Measurements from ENCODE around the gene EID2B. TPM values are rescaled to one million over a fixed set of nuclear protein-coding genes. Genes with fewer than 3 reads are reported as not detected.
A peak's percentile ranks its signal among the peaks of the same experiment; 100 is the strongest.

The EID2B gene
- total RNA-seq, 1 experiment from 2014 or later = 4.0 TPM

DNA sequence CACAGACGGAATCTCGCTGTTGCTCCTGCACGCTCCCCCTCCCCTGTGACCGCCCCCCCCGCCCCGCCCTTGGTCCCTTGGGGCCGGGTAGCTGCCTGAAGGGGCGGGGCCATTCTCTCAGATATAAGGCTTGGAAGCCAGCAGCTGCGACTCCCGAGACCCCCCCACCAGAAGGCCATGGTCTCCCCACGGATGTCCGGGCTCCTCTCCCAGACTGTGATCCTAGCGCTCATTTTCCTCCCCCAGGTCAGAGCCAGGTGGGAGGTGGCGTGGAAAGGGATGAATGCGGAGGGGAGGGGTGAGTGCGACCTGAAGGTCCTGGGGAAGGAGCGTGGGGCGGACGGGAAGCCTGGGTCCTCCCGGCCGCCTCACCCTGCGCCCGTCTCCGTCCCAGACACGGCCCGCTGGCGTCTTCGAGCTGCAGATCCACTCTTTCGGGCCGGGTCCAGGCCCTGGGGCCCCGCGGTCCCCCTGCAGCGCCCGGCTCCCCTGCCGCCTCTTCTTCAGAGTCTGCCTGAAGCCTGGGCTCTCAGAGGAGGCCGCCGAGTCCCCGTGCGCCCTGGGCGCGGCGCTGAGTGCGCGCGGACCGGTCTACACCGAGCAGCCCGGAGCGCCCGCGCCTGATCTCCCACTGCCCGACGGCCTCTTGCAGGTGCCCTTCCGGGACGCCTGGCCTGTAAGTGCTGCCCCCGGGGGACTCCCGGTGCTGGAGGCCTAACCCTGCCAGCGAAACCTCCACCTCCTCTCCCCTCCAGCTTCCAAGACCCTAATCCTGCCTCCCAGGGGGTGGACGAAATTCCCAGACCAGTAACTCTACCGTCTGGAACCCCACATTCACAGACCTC lies 33.6 kb downstream of the EID2B start, which contains the start of gene DLL3:
Gene DLL3, plus strand, starts transcription at position 150 of the 845 bp plus-strand sequence. Its CDS starts 28 bp downstream, at position 178.
- DNase-seq = peak; percentile 84
- Histone ChIP-seq H3K27me3 (ENCODE audit: control insufficient read depth, insufficient read depth, low read length) (peaks cover 55% of the 10 kb centered on the region), H3K36me3 (replicated peaks; ENCODE audit: control insufficient read depth, insufficient read depth, low read length) (no peaks in the 10 kb centered on the region), H3K4me3 (ENCODE audit: insufficient read depth, low read depth, low read length) (peak within 1 kb of the TSS; percentile 59)

DNA sequence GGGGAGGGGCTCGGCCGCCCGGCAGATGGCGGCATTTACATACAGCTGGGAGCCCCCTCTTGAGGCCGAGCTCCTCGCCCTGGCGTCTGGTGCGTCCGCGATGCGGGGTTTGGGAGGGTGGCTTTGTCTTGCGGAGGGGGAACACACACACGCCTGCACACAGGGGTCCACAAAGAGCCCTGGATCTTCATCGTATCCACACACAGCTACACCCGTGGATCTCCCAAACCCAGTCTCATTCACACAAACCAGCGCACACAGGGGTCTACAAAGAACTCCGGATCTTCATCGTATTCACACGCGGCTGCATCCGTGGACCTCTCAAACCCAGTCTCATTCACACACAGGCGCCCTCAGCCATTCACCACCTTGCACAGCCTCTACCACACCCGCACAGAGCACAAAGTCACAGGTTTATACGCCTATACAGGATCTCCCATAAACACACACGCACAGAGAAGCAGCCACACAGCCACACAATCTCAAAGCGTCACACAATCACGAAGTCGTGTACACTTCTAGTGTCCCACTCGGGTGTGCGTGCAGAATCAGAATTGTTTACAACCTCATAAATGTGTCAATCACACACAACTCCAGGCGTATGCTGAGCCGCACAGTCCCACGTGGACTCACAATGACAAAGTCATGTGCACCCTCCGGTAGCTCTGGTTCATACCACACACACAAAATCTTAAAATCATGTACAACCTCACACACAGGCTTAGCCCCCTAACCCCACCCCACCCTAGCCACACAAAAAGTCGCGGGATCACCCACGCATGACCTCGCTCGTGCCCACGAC lies 34.5 kb downstream of the EID2B start:
- Histone ChIP-seq H3K27me3 (ENCODE audit: control insufficient read depth, insufficient read depth, low read length) (peaks cover 47% of the 10 kb centered on the region), H3K4me3 (ENCODE audit: insufficient read depth, low read depth, low read length) (peak overlapping the region; percentile 59), H3K36me3 (replicated peaks; ENCODE audit: control insufficient read depth, insufficient read depth, low read length) (no peaks in the 10 kb centered on the region)
- DNase-seq = peak; percentile 94

DNA sequence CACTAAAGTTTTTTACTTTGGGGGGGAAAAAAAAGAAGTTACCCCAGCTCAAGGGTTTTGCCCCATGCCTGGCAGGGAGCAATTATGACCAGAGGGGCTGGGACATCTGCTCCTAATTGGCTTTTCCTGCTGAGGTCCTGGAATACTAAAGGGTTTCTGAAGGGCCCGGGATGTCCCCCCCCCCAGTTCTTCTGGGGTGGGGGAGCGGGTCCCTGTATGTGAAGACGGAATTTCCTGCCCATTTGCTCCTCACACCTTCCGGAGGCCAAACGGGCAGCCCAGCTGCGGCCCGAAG lies 35.0 kb downstream of the EID2B start:
- DNase-seq = no peak
- peaks cover 43% of the 10 kb centered on the region for H3K27me3 ChIP-seq (ENCODE audit: control insufficient read depth, insufficient read depth, low read length)
- H3K36me3 ChIP-seq (replicated peaks; ENCODE audit: control insufficient read depth, insufficient read depth, low read length) = no peaks in the 10 kb centered on the region
- no peak overlapping the region for H3K4me3 ChIP-seq (ENCODE audit: insufficient read depth, low read depth, low read length)

DNA sequence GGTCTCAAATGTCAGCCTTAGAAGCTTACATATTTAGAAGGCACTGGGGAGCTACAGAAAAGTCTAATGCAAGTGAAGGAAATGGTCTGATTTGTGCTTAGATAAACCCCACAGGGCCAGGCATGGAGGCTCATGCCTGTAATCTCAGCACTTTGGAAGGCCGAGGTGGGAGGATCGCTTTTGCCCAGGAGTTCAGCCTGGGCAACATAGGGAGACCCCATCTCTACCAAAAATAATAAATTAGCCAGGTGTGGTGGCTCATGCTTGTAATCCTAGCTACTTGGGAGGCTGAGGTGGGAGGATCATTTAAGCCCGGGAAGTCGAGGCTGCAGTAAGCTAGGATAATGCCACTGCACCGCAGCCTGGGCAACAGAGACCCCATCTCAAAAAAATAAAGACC lies 36.6 kb downstream of the EID2B start:
- Histone ChIP-seq H3K27me3 (ENCODE audit: control insufficient read depth, insufficient read depth, low read length) (peaks cover 30% of the 10 kb centered on the region), H3K4me3 (ENCODE audit: insufficient read depth, low read depth, low read length) (no peak overlapping the region), H3K36me3 (replicated peaks; ENCODE audit: control insufficient read depth, insufficient read depth, low read length) (peaks cover 2% of the 10 kb centered on the region; the same call in 1 of the 2 replicates)
- DNase-seq = no peak

DNA sequence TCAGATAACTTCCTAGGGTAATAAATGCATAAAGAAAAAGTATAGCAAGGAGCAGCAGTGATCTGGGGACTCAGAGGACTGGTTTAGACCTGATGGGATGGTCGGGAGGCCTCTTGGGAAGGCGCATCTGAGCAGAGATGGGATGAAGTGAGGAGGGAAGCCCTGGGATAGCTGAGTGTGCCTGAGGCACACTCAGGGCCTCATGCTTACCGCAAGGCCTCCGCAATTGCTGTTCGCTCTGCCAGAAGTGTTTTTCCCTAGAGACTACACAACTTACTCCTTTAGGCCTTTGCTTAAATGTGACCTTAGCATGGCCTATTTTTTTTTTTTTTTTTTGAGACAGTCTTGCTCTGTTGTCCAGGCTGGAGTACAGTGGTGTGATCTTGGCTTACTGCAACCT lies 38.0 kb downstream of the EID2B start:
- Histone ChIP-seq H3K36me3 (replicated peaks; ENCODE audit: control insufficient read depth, insufficient read depth, low read length) (peaks cover 10% of the 10 kb centered on the region), H3K4me3 (ENCODE audit: insufficient read depth, low read depth, low read length) (no peak overlapping the region), H3K27me3 (ENCODE audit: control insufficient read depth, insufficient read depth, low read length) (peaks cover 18% of the 10 kb centered on the region)
- no peak for DNase-seq

DNA sequence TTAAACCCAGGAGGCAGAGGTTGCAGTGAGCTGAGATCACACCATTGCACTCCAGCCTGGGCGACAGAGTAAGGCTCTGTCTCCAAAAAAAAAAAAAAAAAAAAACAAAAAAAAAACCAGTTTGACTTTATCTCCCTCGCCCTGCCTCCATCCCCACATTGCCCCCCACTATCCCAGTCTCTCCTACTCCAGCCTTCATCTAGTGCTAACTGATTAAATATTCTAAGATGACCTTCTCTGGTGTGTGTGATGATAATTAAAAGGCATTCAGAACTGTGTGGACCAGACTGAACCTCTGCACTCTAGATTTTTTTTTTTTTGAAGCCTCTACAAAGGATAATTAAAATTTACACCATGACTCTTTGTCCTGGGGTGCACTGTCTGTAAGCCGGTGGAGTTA lies 39.9 kb downstream of the EID2B start:
- Histone ChIP-seq H3K4me3 (ENCODE audit: insufficient read depth, low read depth, low read length) (no peak overlapping the region), H3K27me3 (ENCODE audit: control insufficient read depth, insufficient read depth, low read length) (no peaks in the 10 kb centered on the region), H3K36me3 (replicated peaks; ENCODE audit: control insufficient read depth, insufficient read depth, low read length) (peaks cover 26% of the 10 kb centered on the region)
- no peak for DNase-seq

DNA sequence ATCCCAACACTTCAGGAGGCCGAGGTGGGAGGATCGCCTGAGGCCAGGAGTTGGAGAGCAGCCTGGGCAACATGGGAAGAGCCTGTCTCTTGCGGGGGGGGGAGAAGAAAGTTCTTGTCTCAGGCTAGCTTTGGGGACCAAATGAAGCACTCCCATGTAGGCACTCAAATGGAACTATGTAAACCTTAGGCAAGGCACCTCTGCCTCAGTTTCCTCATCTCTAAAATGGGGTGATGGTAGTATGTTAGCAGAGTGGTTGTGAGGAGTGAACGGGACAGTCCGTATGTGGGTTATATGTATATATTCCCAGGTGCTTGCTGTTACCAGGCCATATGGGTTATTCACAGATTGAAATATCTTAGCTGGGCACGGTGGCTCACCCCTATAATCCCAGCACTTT lies 40.4 kb downstream of the EID2B start:
- Histone ChIP-seq H3K4me3 (ENCODE audit: insufficient read depth, low read depth, low read length) (no peak overlapping the region), H3K36me3 (replicated peaks; ENCODE audit: control insufficient read depth, insufficient read depth, low read length) (peaks cover 26% of the 10 kb centered on the region), H3K27me3 (ENCODE audit: control insufficient read depth, insufficient read depth, low read length) (no peaks in the 10 kb centered on the region)
- DNase-seq = no peak

DNA sequence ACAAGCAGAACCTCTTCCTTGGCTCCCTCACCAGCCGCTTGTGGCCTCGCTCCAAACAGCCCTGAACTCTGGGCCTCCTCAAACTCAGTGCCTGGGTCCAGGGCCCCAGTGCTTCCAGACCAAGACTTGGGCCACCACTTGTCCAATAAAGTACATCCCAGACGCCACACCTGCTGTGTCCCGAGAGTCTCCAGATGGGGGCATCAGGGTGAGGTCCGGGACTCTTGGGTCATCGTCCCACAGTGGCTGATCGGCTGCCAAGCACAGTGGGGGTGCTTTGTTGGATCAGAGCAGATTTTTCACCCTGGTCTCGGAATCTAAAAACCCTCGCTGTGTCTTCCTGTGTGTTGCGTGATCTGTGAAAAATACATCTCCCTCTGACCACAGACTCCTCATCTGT lies 42.9 kb downstream of the EID2B start:
- H3K27me3 ChIP-seq (ENCODE audit: control insufficient read depth, insufficient read depth, low read length) = no peaks in the 10 kb centered on the region
- H3K4me3 ChIP-seq (ENCODE audit: insufficient read depth, low read depth, low read length) = no peak overlapping the region
- H3K36me3 ChIP-seq (replicated peaks; ENCODE audit: control insufficient read depth, insufficient read depth, low read length) = peaks cover 36% of the 10 kb centered on the region
- DNase-seq = no peak

DNA sequence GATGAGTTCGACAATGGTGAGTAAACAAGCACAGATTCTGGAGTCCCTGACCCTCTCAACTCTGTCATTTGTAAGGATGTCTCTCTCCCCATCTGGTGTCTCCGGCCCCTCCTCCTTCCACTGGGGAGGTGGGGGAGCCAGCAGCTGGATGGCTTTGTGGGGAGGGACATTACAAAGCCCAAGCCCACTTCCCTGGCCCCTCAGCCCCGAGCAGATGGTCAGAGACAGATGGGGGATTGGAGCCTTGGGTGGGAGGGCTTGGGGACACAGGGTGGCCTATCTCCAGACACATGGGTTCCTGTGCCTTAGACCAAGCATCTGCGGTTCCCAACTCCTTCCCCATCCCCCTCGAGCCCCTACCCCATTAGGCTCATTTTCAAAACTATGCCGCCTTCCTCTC lies 49.5 kb downstream of the EID2B start:
- Histone ChIP-seq H3K36me3 (replicated peaks; ENCODE audit: control insufficient read depth, insufficient read depth, low read length) (peaks cover 19% of the 10 kb centered on the region), H3K4me3 (ENCODE audit: insufficient read depth, low read depth, low read length) (no peak overlapping the region), H3K27me3 (ENCODE audit: control insufficient read depth, insufficient read depth, low read length) (no peaks in the 10 kb centered on the region)
- no peak for DNase-seq

DNA sequence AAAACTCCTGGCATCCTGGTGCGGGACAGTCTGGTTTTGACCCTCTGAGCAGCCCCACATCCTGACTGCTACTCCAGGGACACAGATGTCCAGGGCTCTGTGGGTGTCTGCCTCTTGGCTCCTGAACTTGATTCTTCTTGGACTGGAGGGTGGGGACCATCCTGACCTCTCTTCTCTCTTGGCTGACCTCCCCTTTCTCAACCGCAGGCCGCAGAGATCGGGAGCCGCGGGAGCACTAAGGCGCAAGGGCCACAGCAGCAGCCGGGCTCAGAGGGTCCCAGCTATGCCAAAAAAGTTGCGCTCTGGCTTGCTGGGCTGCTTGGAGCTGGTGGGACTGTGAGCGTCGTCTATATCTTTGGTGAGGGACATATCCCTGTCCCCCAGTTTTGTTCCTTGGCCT lies 51.0 kb downstream of the EID2B start:
- no peak for DNase-seq
- Histone ChIP-seq H3K27me3 (ENCODE audit: control insufficient read depth, insufficient read depth, low read length) (no peaks in the 10 kb centered on the region), H3K36me3 (replicated peaks; ENCODE audit: control insufficient read depth, insufficient read depth, low read length) (peaks cover 13% of the 10 kb centered on the region), H3K4me3 (ENCODE audit: insufficient read depth, low read depth, low read length) (peak overlapping the region; percentile 99)

DNA sequence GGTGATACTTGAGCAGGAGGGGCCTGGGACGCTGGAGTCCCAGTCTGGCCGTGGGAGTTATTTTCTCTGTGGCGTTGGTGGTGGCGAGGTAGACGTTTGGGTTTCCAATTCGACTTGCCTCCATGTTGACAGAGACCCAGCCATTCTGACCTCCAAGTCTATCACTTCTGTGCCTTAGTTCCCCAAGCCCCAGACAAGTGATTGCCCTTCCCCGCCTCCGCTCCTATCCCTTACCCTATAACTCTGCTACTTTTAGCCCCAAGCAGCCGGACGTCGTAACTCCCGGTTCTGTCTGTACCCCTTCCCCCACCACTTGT lies 51.5 kb downstream of the EID2B start:
- no peak for DNase-seq
- peak overlapping the region; percentile 99 for H3K4me3 ChIP-seq (ENCODE audit: insufficient read depth, low read depth, low read length)
- H3K36me3 ChIP-seq (replicated peaks; ENCODE audit: control insufficient read depth, insufficient read depth, low read length) = peaks cover 13% of the 10 kb centered on the region
- no peaks in the 10 kb centered on the region for H3K27me3 ChIP-seq (ENCODE audit: control insufficient read depth, insufficient read depth, low read length)

Other genes with a start within 250 kb of the EID2B start
- gene IFNL1, start 236.4 kb downstream of the EID2B start, total RNA-seq (2014; rRNA removed; shearing (Covaris generic)) = not detected in 2 replicates
- gene LRFN1, start 212.0 kb downstream of the EID2B start, total RNA-seq (2014; rRNA removed; shearing (Covaris generic)) = 1.9 and 2.4 TPM in 2 replicates
- gene GMFG, start 196.8 kb downstream of the EID2B start, total RNA-seq (2014; rRNA removed; shearing (Covaris generic)) = 0.63 TPM in 1 of 2 replicates, not detected in the other
- gene SAMD4B, start 190.4 kb downstream of the EID2B start, total RNA-seq (2014; rRNA removed; shearing (Covaris generic)) = 113 and 122 TPM in 2 replicates
- gene PAF1, start 141.7 kb downstream of the EID2B start, total RNA-seq (2014; rRNA removed; shearing (Covaris generic)) = 20.7 and 21.6 TPM in 2 replicates
- 38.2 and 41.6 TPM in 2 replicates for gene MED29, start 141.5 kb downstream of the EID2B start, total RNA-seq (2014; rRNA removed; shearing (Covaris generic))
- 2.2 and 6.4 TPM in 2 replicates for gene ZFP36, start 126.0 kb downstream of the EID2B start, total RNA-seq (2014; rRNA removed; shearing (Covaris generic))
- 34.2 and 90.9 TPM in 2 replicates for gene PLEKHG2, start 120.2 kb downstream of the EID2B start, total RNA-seq (2014; rRNA removed; shearing (Covaris generic))
- gene RPS16, start 96.9 kb downstream of the EID2B start, total RNA-seq (2014; rRNA removed; shearing (Covaris generic)) = 42.4 and 55.8 TPM in 2 replicates
- 82.1 and 86.8 TPM in 2 replicates for gene SUPT5H, start 87.3 kb downstream of the EID2B start, total RNA-seq (2014; rRNA removed; shearing (Covaris generic))
- gene TIMM50, start 52.0 kb downstream of the EID2B start, total RNA-seq (2014; rRNA removed; shearing (Covaris generic)) = 134 and 161 TPM in 2 replicates
- 2.1 and 2.6 TPM in 2 replicates for gene DLL3, start 33.9 kb downstream of the EID2B start, total RNA-seq (2014; rRNA removed; shearing (Covaris generic))
- 3.1 and 4.4 TPM in 2 replicates for gene SELENOV, start 17.7 kb downstream of the EID2B start, total RNA-seq (2014; rRNA removed; shearing (Covaris generic))
- gene EID2, start 7.3 kb upstream of the EID2B start, total RNA-seq (2014; rRNA removed; shearing (Covaris generic)) = 14.9 and 18.4 TPM in 2 replicates
- not detected in 2 replicates for gene LGALS13, start 69.7 kb upstream of the EID2B start, total RNA-seq (2014; rRNA removed; shearing (Covaris generic))
- gene LGALS16, start 123.1 kb upstream of the EID2B start, total RNA-seq (2014; rRNA removed; shearing (Covaris generic)) = not detected in 2 replicates
- not detected in 2 replicates for gene LGALS14, start 171.6 kb upstream of the EID2B start, total RNA-seq (2014; rRNA removed; shearing (Covaris generic))
- gene CLC, start 205.2 kb upstream of the EID2B start, total RNA-seq (2014; rRNA removed; shearing (Covaris generic)) = not detected in 2 replicates
- gene LEUTX, start 246.0 kb upstream of the EID2B start, total RNA-seq (2014; rRNA removed; shearing (Covaris generic)) = not detected in 2 replicates

Measured in H7 (cell line).